HUES6 (cell line): Measurements from ENCODE around the gene GTPBP6.

Source experiments
- H3K27ac ChIP-seq: 2 replicates; pipeline ENCODE4 v1.7.0; 2013; ENCODE audit warnings: low read depth, mild to moderate bottlenecking, low read length, inconsistent platforms
- H3K27me3 ChIP-seq: 2 replicates; pipeline ENCODE4 v1.6.1; 2013; ENCODE audit warnings: low read length; ENCODE audit not compliant: control insufficient read depth, insufficient read depth
- H3K36me3 ChIP-seq: 2 replicates; pipeline ENCODE4 v1.6.1; 2013; ENCODE audit warnings: low read length; ENCODE audit not compliant: control insufficient read depth, insufficient read depth
- H3K4me1 ChIP-seq: 2 replicates; pipeline ENCODE4 v1.6.1; 2013; ENCODE audit warnings: low read length; ENCODE audit not compliant: control insufficient read depth, insufficient read depth
- H3K4me3 ChIP-seq: 2 replicates; pipeline ENCODE4 v1.5.1; 2013; ENCODE audit warnings: low read depth, low read length
- H3K9ac ChIP-seq: one replicate; pipeline ENCODE4 v1.6.1; 2013; ENCODE audit warnings: mild to moderate bottlenecking, low read length
- H3K9me3 ChIP-seq: 2 replicates; pipeline ENCODE4 v1.6.1; 2013; ENCODE audit warnings: low read depth, low read length; ENCODE audit not compliant: control insufficient read depth, insufficient read depth

GTPBP6 gene

DNA sequence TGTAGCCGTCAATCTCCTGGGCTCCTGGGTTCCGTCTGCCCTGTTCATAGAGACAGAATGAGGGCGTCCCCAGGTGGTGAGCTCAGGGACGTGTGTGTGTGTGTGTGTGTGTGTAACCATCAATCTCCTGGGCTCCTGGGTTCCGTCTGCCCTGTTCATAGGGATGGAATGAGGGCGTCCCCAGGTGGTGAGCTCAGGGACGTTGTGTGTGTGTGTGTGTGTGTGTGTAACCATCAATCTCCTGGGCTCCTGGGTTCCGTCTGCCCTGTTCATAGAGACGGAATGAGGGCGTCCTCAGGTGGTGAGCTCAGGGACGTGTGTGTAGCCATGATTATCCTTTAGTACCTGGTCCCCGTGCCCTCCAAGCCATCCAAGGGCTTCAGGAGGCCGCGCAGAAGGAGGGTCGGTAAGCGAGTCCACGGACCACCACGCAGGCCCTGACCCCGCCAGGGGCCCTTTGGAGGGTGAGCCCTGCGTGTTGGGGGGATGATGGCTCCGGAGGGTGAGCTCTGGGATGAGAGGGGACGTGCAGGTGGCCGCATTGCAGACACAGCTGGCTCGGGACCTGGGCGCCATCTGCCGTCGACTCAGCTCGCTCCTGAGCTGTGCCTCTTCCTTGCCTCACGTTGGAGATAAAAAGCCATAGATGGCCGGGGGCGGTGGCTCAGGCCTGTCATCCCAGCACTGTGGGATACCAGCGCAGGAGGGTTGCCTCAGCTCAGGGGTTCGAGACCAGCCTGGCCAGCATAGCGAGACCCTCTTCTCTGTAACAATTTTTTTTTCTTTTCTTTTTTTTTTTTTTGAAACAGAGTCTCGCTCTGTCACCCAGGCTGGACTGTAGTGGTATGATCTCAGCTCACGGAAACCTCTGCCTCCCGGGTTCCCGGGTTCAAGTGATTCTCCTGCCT, 5.4 kb upstream of the GTPBP6 start:
- peak overlapping the region; percentile 81 for H3K9ac ChIP-seq
- H3K36me3 ChIP-seq = no peaks in the 10 kb centered on the region

GRCh38 chrX:320126-320783, 1.7 kb upstream of the GTPBP6 start:
- Histone ChIP-seq H3K27me3 (no peaks in the 10 kb centered on the region), H3K9ac (peak overlapping the region; percentile 86), H3K36me3 (peaks cover 13% of the 10 kb centered on the region), H3K9me3 (no peaks in the 10 kb centered on the region), H3K27ac (peak overlapping the region; percentile 96; the same call in 1 of the 2 replicates), H3K4me3 (peak overlapping the region; percentile 78), H3K4me1 (peaks cover 11% of the 10 kb centered on the region; the same call in 1 of the 2 replicates)

More for the DNA sequence above, 5.4 kb upstream of the GTPBP6 start:
- H3K27ac ChIP-seq = no peak overlapping the region; the same call in 1 of the 2 replicates
- H3K9me3 ChIP-seq = no peaks in the 10 kb centered on the region
- H3K4me3 ChIP-seq = peak overlapping the region; percentile 56
- H3K27me3 ChIP-seq = no peaks in the 10 kb centered on the region
- H3K4me1 ChIP-seq = peaks cover 16% of the 10 kb centered on the region; the same call in 1 of the 2 replicates

- Histone ChIP-seq H3K27me3 (no peaks in the 10 kb centered on the region), H3K36me3 (peaks cover 19% of the 10 kb centered on the region), H3K9ac (peak overlapping the region; percentile 86), H3K4me1 (peaks cover 11% of the 10 kb centered on the region; the same call in 1 of the 2 replicates), H3K4me3 (peak overlapping the region; percentile 78), H3K9me3 (no peaks in the 10 kb centered on the region), H3K27ac (peak overlapping the region; percentile 96)
These were observed 1.1 kb upstream of the GTPBP6 start for GRCh38 chrX:319579-320125.

- Histone ChIP-seq H3K9ac (peak overlapping the region; percentile 87), H3K9me3 (no peaks in the 10 kb centered on the region), H3K4me3 (peak overlapping the region; percentile 87), H3K27ac (peak overlapping the region; percentile 67; the same call in 1 of the 2 replicates), H3K36me3 (peaks cover 30% of the 10 kb centered on the region), H3K27me3 (no peaks in the 10 kb centered on the region), H3K4me1 (0 out of 2 replicates have a peak, but pooled peaks cover 7% of the 10 kb centered on the region)
These were observed 393 bp downstream of the GTPBP6 start for GRCh38 chrX:318068-318738.

GRCh38 chrX:317424-318067, 1.1 kb downstream of the GTPBP6 start:
- Histone ChIP-seq H3K4me1 (0 out of 2 replicates have a peak, but pooled peaks cover 7% of the 10 kb centered on the region), H3K27ac (no peak overlapping the region), H3K4me3 (peak overlapping the region; percentile 43), H3K9ac (no peak overlapping the region), H3K9me3 (no peaks in the 10 kb centered on the region), H3K27me3 (no peaks in the 10 kb centered on the region), H3K36me3 (peaks cover 35% of the 10 kb centered on the region)

- Histone ChIP-seq H3K27me3 (no peaks in the 10 kb centered on the region), H3K9me3 (no peaks in the 10 kb centered on the region), H3K4me3 (peak overlapping the region; percentile 43; the same call in 1 of the 2 replicates), H3K36me3 (peaks cover 44% of the 10 kb centered on the region), H3K9ac (no peak overlapping the region), H3K27ac (no peak overlapping the region), H3K4me1 (0 out of 2 replicates have a peak, but pooled peaks cover 7% of the 10 kb centered on the region)
These were observed 2.0 kb downstream of the GTPBP6 start for GRCh38 chrX:316351-317325.

GRCh38 chrX:314781-315595, 3.6 kb downstream of the GTPBP6 start:
- Histone ChIP-seq H3K4me1 (no peaks in the 10 kb centered on the region), H3K9ac (no peak overlapping the region), H3K36me3 (peaks cover 56% of the 10 kb centered on the region), H3K27ac (no peak overlapping the region), H3K4me3 (no peak overlapping the region), H3K27me3 (no peaks in the 10 kb centered on the region), H3K9me3 (no peaks in the 10 kb centered on the region)

- Histone ChIP-seq H3K27me3 (no peaks in the 10 kb centered on the region), H3K9me3 (no peaks in the 10 kb centered on the region), H3K4me3 (no peak overlapping the region), H3K27ac (no peak overlapping the region), H3K9ac (no peak overlapping the region), H3K4me1 (no peaks in the 10 kb centered on the region), H3K36me3 (peaks cover 61% of the 10 kb centered on the region)
These were observed 4.5 kb downstream of the GTPBP6 start for GRCh38 chrX:314049-314448.

DNA sequence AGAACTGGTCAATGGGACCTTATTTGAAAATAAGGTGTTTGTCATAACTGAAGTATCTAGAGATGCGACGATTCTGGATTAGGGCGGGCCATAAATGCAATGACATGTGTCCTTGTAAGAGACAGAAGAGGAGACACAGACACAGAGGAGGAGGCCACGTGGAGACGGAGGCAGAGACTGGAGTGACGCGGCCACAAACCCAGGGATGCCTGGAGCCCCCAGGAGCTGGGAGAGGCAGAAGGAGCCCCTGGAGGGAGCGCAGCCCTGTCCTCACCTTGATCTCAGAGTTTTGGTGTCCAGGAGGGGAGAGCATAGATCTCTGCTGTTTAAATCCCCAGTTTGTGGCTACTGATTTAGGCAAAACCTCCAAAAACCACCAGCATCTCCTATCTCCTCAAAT, 5.0 kb downstream of the GTPBP6 start:
- no peak overlapping the region for H3K9ac ChIP-seq
- H3K36me3 ChIP-seq = peaks cover 64% of the 10 kb centered on the region
- no peaks in the 10 kb centered on the region for H3K9me3 ChIP-seq
- H3K27me3 ChIP-seq = no peaks in the 10 kb centered on the region
- H3K27ac ChIP-seq = no peak overlapping the region
- no peaks in the 10 kb centered on the region for H3K4me1 ChIP-seq
- H3K4me3 ChIP-seq = no peak overlapping the region
